ENCODE measurements around the gene PER2.

DNA sequence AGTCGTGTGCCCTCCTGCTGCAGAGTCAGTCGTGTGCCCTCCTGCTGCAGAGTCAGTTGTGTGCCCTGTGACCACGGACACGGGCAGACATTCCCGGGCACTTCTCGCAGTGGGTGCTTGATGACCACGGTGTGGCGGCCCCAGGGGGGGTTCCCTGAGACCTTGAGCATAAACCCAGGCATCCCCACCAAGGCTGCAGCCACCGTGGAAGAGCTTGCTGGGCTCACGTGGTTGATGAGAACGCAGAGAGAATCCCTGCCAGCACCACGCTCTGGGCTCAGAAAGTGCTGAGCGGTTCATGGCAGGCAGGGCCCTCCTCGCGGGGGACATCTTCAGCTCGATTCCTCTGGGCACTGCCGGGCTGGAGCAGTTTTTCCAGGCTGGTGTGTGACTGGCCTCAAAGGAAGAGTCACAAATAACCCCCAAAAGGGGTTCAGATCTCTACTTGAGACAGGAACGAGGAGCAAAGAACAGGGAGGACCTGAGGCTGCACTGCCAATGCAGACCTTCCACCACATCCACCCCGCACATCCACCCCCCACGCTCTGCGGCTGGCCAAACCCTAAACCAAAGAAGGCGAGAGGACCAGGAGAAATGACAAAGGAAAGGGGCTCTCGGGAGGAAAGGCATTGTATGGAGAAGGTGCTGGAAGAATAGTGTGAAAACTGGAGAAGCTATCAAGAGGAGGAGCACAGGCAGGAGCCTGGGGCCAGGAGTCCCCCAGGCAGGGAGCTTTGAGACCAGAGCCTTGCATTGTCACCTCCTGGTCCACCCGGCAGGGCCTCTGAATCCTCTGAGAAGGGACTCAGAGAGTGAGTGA is 8.4 kb upstream of the PER2 start:
- TF ChIP-seq, protein P1, sequence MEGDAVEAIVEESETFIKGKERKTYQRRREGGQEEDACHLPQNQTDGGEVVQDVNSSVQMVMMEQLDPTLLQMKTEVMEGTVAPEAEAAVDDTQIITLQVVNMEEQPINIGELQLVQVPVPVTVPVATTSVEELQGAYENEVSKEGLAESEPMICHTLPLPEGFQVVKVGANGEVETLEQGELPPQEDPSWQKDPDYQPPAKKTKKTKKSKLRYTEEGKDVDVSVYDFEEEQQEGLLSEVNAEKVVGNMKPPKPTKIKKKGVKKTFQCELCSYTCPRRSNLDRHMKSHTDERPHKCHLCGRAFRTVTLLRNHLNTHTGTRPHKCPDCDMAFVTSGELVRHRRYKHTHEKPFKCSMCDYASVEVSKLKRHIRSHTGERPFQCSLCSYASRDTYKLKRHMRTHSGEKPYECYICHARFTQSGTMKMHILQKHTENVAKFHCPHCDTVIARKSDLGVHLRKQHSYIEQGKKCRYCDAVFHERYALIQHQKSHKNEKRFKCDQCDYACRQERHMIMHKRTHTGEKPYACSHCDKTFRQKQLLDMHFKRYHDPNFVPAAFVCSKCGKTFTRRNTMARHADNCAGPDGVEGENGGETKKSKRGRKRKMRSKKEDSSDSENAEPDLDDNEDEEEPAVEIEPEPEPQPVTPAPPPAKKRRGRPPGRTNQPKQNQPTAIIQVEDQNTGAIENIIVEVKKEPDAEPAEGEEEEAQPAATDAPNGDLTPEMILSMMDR (IDR thresholded peaks at IDR 0.05), result no peak
- no peak for TF ChIP-seq POLR2A (IDR thresholded peaks at IDR 0.05; ENCODE audit: low read length)
- TF ChIP-seq HDAC2 (IDR thresholded peaks at IDR 0.05), result no peak

Measured in A549 (cell line).